Astrocyte of the spinal cord (primary cell): ENCODE measurements around the gene CYP4F22.

Experiments
- DNase-seq: peaks from one replicate; pipeline ENCODE4 v3.0.0; 2011; ENCODE audit warnings: low read depth, low spot score
- H3K4me3 ChIP-seq: 2 replicates; pipeline ENCODE4 v1.5.1; 2011; ENCODE audit warnings: low read depth, mild to moderate bottlenecking, low read length, moderate library complexity
- in situ Hi-C: cut with HindIII; loops from 2 replicates; pipeline ENCODE4 v1.10.0; 2017; ENCODE audit warnings: low sequenced_read_pairs
- TF ChIP-seq, protein P1 (sequence below): IDR thresholded peaks from 2 replicates; pipeline ENCODE4 v1.5.1; 2012; ENCODE audit warnings: low read depth, mild to moderate bottlenecking, low read length, inconsistent platforms

CYP4F22 gene

DNA sequence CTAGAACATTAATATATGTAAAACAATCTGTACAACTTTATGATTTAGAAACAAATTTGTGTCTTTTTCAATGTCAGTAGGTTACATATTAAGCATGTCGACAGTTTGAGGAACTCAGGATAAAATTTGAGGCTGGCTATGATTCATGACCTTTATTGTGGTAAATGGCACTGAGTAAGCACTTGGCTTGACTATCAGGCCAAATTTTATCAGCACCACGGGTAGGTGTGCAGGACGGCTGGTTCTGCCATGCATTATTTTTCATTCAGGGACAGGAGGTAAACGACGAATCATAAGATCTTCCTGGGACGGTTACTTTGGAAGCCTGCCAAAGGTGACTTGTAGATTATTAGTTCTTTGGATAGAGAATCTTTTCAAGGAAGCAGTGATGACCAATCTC lies 86.7 kb downstream of the CYP4F22 start:
- TF ChIP-seq, protein P1, sequence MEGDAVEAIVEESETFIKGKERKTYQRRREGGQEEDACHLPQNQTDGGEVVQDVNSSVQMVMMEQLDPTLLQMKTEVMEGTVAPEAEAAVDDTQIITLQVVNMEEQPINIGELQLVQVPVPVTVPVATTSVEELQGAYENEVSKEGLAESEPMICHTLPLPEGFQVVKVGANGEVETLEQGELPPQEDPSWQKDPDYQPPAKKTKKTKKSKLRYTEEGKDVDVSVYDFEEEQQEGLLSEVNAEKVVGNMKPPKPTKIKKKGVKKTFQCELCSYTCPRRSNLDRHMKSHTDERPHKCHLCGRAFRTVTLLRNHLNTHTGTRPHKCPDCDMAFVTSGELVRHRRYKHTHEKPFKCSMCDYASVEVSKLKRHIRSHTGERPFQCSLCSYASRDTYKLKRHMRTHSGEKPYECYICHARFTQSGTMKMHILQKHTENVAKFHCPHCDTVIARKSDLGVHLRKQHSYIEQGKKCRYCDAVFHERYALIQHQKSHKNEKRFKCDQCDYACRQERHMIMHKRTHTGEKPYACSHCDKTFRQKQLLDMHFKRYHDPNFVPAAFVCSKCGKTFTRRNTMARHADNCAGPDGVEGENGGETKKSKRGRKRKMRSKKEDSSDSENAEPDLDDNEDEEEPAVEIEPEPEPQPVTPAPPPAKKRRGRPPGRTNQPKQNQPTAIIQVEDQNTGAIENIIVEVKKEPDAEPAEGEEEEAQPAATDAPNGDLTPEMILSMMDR, result no peak
- in situ Hi-C loops, result no loop called here
- DNase-seq, result no peak
- no peak overlapping the region for H3K4me3 ChIP-seq
